ENCODE measurements around the gene LRFN5.
"Not testable (repeated sequence)": the region's sequence is repeated elsewhere in the genome, so short reads cannot be mapped to it uniquely, and the experiment has no call there.

Gene LRFN5

GRCh38 chr14:41899416-41899815, 292.7 kb downstream of the LRFN5 start:
- DNase-seq (ENCODE audit: low read depth in 2 of 2) = no peak

- DNase-seq (ENCODE audit: low read depth in 2 of 2) = no peak
Observed at GRCh38 chr14:41900644-41901043, 294.0 kb downstream of the LRFN5 start.

GRCh38 chr14:41901089-41901488, 294.4 kb downstream of the LRFN5 start:
- DNase-seq (ENCODE audit: low read depth in 2 of 2) = no peak

- no peak for DNase-seq (ENCODE audit: low read depth in 2 of 2)
Observed at GRCh38 chr14:41905394-41905964, 298.8 kb downstream of the LRFN5 start.

- not testable (repeated sequence) for DNase-seq (ENCODE audit: low read depth in 2 of 2)
Observed at GRCh38 chr14:41911155-41911554, 304.5 kb downstream of the LRFN5 start.

- no peak for DNase-seq (ENCODE audit: low read depth in 2 of 2)
Observed at GRCh38 chr14:41913398-41913797, 306.7 kb downstream of the LRFN5 start.

- no peak for DNase-seq (ENCODE audit: low read depth in 2 of 2)
Observed at GRCh38 chr14:41915732-41916131, 309.1 kb downstream of the LRFN5 start.

GRCh38 chr14:41916313-41916712, 309.6 kb downstream of the LRFN5 start:
- no peak for DNase-seq (ENCODE audit: low read depth in 2 of 2)

GRCh38 chr14:41925409-41925808, 318.7 kb downstream of the LRFN5 start:
- DNase-seq (ENCODE audit: low read depth in 2 of 2) = no peak

- no peak for DNase-seq (ENCODE audit: low read depth in 2 of 2)
Observed at GRCh38 chr14:41950428-41951151, 343.9 kb downstream of the LRFN5 start.
